Spleen (tissue), 7 donors: ENCODE data around the gene IRF2BP2.

ENCODE experiments used
- CTCF ChIP-seq, 11 experiments: fragments of 200-600 bp in 7 of 11; fragments of 450-650 bp in 4 of 11; sonication (generic) in 4 of 11; IDR thresholded peaks in 8 of 11; conservative IDR thresholded peaks in 3 of 11; 1 replicate in 7 of 11; 2 replicates in 4 of 11; pipeline versions ENCODE4 v1.4.0 to v1.8.0; 2016 to 2021; ENCODE audit warnings: antibody characterized with exemption in 11 of 11, inconsistent platforms in 4 of 11, mild to moderate bottlenecking in 1 of 11
- POLR2AphosphoS5 ChIP-seq, 3 donors: sonication (generic); formaldehyde crosslinking; IDR thresholded peaks; one replicate each; pipeline ENCODE4 v1.5.1; 2017; ENCODE audit warnings: antibody characterized with exemption in 3 of 3
- donor health status: DM: no; HTN: no; CAD: no; lungs with moderate emphysema.
- donor health status: DM: no; HTN: no; CAD: no.
- donor health status: DM: no; HTN: no; CAD: no.

GRCh38 chr1:234626391-234626790, 16.4 kb upstream of the IRF2BP2 start:
- no peak for TF ChIP-seq POLR2AphosphoS5 (IDR thresholded peaks at IDR 0.05)
- TF ChIP-seq CTCF (IDR thresholded peaks at IDR 0.05 in 8 of 11, conservative IDR thresholded peaks at IDR 0.05 in 3 of 11), result no peak
